ENCODE data around the gene SIDT2.

The SIDT2 gene

DNA sequence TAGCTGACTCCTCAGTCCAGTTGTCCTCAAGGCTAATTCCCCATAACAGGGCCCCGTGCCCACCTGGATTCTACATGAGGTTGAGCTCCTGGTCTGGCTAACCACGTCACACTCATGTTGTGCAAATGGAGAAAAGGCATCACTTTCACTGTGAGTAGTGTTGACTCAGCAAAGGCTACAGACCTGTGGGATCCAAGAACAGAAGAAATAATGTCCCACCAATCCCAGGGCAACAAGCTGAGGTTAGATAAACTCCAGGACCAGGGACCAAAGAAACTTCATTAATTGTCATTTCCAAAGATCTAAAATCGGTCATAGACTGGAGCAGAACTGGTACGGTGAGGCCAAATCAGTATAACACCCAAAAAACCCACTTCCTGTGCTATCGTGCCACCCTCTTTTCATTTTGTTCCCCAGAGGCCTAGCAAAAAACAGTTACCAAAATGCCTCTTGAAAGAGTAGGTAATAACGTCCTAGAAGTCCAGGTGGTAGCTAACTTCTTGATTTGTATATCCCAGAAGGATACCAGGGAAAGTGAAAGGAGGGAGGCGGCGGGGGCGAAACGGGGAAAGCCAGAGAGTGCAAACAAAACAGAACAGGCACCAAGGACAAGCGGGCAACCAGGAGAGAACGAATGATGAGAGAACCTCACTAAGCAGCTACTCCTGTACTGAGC lies 51.9 kb downstream of the SIDT2 start:
- peak overlapping the region; percentile 98 for H3K4me3 ChIP-seq (ENCODE audit: low read depth, low read length)
- TF ChIP-seq, protein P1, sequence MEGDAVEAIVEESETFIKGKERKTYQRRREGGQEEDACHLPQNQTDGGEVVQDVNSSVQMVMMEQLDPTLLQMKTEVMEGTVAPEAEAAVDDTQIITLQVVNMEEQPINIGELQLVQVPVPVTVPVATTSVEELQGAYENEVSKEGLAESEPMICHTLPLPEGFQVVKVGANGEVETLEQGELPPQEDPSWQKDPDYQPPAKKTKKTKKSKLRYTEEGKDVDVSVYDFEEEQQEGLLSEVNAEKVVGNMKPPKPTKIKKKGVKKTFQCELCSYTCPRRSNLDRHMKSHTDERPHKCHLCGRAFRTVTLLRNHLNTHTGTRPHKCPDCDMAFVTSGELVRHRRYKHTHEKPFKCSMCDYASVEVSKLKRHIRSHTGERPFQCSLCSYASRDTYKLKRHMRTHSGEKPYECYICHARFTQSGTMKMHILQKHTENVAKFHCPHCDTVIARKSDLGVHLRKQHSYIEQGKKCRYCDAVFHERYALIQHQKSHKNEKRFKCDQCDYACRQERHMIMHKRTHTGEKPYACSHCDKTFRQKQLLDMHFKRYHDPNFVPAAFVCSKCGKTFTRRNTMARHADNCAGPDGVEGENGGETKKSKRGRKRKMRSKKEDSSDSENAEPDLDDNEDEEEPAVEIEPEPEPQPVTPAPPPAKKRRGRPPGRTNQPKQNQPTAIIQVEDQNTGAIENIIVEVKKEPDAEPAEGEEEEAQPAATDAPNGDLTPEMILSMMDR (IDR thresholded peaks at IDR 0.05; ENCODE audit: low read depth, low read length), result no peak

DNA sequence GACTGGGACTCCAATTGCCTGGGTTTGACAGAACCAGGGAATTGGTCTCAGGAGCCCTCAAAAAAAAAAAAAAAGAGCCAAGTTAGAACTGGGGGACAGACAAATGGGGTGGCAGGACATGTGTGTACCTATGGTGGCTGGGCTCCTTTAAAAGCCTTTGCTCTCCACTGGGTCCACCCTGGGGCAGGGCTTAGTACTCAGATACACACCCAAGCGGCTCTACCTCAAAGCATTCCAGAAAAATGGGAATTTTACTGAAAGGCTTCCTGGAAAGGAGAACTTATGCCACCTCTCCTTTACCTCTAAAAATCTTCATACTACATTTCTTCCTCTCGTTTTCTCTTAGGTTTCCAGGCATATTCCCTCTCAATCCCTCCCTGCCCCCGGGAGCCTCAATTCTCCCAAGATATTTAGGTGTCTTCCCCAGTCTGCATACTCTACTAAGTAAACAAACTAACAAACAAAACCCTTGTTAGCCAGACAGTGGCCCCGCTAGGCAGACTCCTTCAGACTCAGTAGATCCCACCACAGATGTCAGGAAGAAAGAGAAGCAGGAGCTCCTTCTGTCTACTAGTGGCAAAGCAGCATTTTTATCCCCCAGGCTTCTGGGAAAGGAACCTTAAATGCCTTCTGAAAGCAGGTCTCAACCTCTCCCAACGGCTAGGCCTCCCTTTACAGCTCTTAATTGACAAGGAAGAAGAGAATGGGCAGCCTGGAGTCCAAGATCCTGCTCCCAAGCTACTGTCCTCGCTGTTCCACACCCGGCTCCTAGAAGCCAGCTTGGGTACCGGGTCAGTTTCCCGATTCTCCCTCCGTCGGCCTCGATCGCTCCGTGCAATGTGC lies 52.7 kb downstream of the SIDT2 start:
- TF ChIP-seq, protein P1 (IDR thresholded peaks at IDR 0.05; ENCODE audit: low read depth, low read length), result no peak
- H3K4me3 ChIP-seq (ENCODE audit: low read depth, low read length), result peak overlapping the region; percentile 98

DNA sequence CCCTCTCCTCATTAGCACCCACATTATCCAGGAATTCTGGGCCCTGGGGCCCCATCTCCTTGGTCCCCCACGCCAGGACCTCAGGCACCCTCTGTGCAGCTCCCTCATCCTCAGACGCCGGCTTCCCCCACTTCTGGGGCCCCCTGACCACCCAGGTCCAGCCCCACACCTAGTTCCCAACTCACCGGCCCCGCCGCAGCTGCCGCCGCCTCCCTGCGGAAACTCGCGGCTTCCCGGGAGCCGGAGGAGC lies 53.2 kb downstream of the SIDT2 start, which contains the start of gene PCSK7:
TSS of gene PCSK7 (minus strand) at position 232 of the 250 bp plus-strand sequence. CDS start 2,229 bp downstream, outside the sequence.
- peak within 1 kb of the TSS; percentile 98 for H3K4me3 ChIP-seq (ENCODE audit: low read depth, low read length)
- TF ChIP-seq, protein P1 (IDR thresholded peaks at IDR 0.05; ENCODE audit: low read depth, low read length), result no peak

DNA sequence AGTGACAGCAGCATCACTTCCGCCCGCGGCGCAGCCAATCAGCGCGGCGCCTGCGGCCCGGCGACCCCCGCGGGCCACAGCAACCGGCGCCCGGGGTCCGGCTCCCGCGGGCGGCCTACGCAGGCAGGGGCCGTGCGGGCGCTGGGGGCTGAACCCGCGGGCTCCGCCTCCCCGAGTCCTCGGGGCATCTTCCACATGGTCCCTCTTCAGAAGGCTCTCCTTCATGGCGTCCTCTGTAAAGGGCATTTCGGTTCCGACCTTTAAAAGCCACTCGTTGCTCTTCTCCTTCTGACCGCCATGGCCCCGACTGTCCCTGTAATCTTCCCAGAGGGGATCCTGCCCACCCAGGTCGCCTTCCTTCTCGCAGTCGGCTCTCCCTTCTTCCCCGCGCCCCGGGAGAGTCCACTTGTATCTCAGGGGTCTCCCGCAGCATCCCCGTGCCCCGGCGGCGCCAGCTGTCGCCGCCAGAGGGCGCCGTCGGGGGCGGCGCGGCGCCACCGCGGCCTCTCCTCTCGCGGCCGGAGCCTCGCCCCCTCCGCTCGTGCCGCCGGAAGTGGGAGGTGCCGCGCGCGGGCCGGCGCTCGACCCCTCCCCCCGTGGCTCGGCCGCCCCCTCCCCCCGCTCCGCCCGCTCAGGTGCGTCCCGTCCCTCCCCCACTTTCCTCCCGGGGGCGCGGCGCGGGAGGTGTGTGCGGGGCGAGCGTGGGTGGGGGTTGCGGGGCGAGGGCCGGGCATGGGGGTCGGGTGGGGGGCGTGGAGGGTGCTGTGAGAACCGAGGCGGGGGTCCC lies 53.7 kb downstream of the SIDT2 start, which contains the start of gene RNF214:
TSS of gene RNF214 (plus strand) at position 580 of the 787 bp plus-strand sequence. CDS start 1,602 bp downstream, outside the sequence.
- TF ChIP-seq, protein P1 (IDR thresholded peaks at IDR 0.05; ENCODE audit: low read depth, low read length), result peak; percentile 62
- H3K4me3 ChIP-seq (ENCODE audit: low read depth, low read length), result peak within 1 kb of the TSS; percentile 98

DNA sequence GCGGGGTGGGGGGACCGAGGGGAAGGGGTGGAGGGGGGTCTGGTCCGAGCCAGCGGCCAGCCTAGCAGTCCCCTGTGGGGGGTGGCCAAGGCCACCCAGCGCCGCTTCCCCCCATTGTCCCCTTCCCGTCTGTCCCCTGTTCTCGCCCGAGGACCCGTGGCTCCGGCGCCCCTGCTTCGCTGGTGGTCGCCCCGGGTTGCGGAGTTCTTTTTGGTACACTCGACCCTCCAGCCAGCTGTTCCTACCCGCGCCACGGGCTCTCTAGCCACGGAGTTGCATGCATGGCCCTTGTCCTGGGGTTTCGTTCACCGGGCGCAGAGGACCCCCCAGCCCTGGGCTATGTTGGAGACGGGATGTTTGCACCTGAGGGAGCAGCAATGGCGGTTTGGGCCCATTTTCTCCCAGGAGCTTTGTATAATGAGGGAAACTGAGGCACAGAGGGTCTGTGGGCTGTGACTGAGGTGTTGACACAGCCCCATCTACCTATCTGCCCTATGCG lies 54.4 kb downstream of the SIDT2 start:
- peak overlapping the region; percentile 98 for H3K4me3 ChIP-seq (ENCODE audit: low read depth, low read length)
- TF ChIP-seq, protein P1 (IDR thresholded peaks at IDR 0.05; ENCODE audit: low read depth, low read length), result no peak

DNA sequence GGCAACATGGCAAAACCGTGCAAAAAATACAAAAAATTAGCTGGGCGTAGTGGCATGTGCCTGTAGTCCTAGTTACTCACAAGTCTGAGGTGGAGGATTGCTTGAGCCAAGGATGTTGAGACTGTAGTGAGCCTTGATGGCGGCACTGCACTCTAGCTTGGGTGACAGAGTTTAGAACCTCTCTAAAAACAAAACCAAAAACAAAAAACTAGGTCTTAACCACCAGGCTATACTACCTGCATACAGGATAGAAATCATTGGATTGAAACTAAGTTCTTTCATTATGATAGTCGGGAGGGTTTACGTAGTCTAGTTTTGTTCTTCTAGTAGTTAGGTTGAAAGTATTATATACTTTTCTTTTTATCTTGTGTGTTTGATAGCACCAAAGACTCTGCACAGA lies 59.7 kb downstream of the SIDT2 start:
- no peak overlapping the region for H3K4me3 ChIP-seq (ENCODE audit: low read depth, low read length)
- TF ChIP-seq, protein P1 (IDR thresholded peaks at IDR 0.05; ENCODE audit: low read depth, low read length), result no peak
